ENCODE data around the gene ZSCAN21. TPM values are rescaled to one million over a fixed set of nuclear protein-coding genes. Genes with fewer than 3 reads are reported as not detected.
"Not testable (repeated sequence)": the region's sequence is repeated elsewhere in the genome, so short reads cannot be mapped to it uniquely, and the experiment has no call there.

Gene ZSCAN21
- total RNA-seq, 4 donors from 2014 or later: 11.4 to 14.7 (median 12.4) TPM

DNA sequence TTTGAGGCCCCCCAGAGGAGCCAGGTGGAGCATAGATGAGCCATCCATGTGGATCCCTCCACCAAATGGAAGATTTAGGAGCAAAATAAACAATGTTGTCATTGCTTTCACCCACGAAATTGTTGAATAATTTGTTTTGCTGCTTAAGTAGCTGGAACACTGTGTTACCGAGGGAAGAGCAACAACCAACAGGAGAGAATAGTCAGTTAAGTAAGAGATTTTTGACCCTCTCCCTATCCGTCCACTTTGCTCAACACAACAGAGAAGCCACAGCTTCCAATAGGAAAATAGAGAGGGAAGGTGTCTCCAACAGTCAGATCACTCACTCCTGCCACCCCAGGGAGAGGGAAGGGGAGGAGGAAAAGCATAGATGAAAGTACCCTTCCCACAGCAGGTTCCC is 38.1 kb upstream of the ZSCAN21 start:
- no peak for ATAC-seq (ENCODE audit: low FRiP score)
- no peak for DNase-seq (ENCODE audit: low spot score)
- TF ChIP-seq, protein P1, sequence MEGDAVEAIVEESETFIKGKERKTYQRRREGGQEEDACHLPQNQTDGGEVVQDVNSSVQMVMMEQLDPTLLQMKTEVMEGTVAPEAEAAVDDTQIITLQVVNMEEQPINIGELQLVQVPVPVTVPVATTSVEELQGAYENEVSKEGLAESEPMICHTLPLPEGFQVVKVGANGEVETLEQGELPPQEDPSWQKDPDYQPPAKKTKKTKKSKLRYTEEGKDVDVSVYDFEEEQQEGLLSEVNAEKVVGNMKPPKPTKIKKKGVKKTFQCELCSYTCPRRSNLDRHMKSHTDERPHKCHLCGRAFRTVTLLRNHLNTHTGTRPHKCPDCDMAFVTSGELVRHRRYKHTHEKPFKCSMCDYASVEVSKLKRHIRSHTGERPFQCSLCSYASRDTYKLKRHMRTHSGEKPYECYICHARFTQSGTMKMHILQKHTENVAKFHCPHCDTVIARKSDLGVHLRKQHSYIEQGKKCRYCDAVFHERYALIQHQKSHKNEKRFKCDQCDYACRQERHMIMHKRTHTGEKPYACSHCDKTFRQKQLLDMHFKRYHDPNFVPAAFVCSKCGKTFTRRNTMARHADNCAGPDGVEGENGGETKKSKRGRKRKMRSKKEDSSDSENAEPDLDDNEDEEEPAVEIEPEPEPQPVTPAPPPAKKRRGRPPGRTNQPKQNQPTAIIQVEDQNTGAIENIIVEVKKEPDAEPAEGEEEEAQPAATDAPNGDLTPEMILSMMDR (IDR thresholded peaks at IDR 0.05): no peak

DNA sequence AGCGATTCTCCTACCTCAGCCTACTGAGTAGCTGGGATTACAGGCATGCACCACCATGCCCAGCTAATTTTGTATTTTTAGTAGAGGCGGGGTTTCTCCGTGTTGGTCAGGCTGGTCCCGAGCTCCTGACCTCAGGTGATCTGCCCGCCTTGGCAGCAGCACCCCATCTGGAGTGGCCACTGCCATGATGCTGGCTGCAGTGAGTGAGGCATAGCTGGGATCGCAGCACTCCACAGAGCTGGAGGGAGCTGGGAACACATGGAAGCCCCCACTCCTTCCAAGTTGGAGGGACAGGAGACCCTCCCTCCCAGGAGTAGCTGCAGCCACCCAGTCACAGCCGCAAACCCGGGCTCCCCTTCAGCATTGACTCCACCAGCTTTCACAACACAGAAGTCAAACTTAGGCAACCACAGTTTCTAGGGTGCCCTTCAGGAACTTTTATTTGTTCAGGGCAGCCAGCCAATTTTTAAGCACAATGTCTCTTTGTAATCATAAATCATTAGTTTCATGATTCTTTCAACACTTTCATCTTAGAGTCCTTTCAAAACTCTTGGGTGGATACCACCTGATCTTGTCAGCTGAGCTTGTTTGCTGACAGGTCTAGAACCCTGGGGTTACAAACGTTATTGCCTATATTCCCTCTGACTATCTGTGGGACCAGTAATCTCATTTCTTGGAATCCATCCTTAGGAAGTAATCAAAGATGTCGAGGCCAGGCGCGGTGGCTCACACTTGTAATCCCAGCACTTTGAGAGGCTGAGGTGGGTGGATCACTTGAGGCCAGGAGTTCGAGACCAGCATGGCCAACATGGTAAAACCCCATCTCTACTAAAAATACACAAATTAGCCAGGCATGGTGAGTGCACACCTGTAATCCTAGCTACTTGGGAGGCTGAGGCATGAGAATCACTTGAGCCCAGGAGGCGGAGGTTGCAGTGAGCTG is 36.9 kb upstream of the ZSCAN21 start:
- ATAC-seq (ENCODE audit: low FRiP score): not testable (repeated sequence)

GRCh38 chr7:100013328-100013676 is 36.3 kb upstream of the ZSCAN21 start:
- DNase-seq (ENCODE audit: low spot score): no peak
- TF ChIP-seq, protein P1 (IDR thresholded peaks at IDR 0.05): no peak
- ATAC-seq (ENCODE audit: low FRiP score): no peak

More for the DNA sequence above, 36.9 kb upstream of the ZSCAN21 start:
- not testable (repeated sequence) for DNase-seq (ENCODE audit: low spot score)

GRCh38 chr7:100015232-100016214 is 34.1 kb upstream of the ZSCAN21 start, which contains the start of gene ZKSCAN1:
TSS of gene ZKSCAN1 (plus strand) at chr7:100015596. CDS start at chr7:100023507, 7,911 bp downstream.
- ATAC-seq (ENCODE audit: low FRiP score) (peak; percentile 95), DNase-seq (ENCODE audit: low spot score) (peak; percentile 59)
- TF ChIP-seq, protein P1 (IDR thresholded peaks at IDR 0.05): no peak

DNA sequence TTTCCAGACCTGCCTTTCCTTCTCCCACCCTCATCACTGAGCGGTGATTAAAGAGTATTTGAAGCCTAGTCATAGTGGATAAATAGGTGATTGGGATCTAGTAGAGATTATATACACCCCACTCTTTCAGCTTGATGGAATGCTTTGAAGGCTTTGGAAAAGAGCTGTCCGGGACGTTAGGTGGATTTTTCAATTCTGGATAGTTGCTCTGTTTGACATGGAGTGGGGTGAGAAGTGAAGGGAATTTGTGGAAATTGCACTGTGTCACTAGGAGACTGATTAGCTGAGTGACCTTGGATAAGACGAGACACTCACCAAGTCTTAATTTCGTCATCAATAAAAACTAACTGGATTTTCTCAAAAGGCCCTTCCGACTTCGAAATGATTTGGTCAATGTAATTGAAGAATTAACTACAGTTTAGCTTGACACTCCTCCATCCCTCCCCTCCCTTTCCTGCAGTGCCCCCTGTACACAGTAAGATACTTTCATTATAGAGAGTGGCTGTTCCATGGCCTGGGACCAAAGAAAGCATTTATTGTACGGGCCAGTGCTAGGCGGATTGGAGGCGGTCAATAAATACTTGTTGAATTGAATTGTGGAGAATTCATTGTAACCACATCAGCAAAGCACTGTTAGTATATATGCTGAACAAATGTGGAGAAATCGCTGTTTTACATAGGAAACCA is 33.2 kb upstream of the ZSCAN21 start:
- no peak for ATAC-seq (ENCODE audit: low FRiP score)
- no peak for DNase-seq (ENCODE audit: low spot score)
- TF ChIP-seq, protein P1 (IDR thresholded peaks at IDR 0.05): no peak

DNA sequence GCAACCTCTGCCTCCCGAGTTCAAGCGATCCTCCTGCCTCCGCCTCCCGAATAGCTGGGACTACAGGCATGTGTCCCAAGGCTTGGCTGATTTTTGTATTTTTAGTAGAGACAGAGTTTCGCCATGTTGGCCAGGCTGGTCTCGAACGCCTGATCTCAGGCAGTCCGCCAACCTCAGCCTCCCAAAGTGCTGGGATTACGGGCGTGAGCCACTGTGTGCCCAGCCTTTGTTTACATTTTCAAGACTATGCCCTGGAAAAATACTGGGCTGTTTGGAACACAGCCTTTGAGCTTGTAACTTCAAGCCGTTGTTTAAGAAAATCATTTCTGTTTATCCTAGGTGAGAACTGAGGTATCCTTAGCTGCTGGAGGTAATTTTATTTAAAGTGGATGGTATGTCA is 32.3 kb upstream of the ZSCAN21 start:
- ATAC-seq (ENCODE audit: low FRiP score) (no peak), DNase-seq (ENCODE audit: low spot score) (no peak)
- TF ChIP-seq, protein P1 (IDR thresholded peaks at IDR 0.05): no peak

Measured in omental fat pad (tissue), 4 donors.